GM08714 (cell line): Measurements from ENCODE around the gene IL1B.
"Not testable (repeated sequence)": the region's sequence is repeated elsewhere in the genome, so short reads cannot be mapped to it uniquely, and the experiment has no call there.

Experiments
- H3K4me3 ChIP-seq: fragments of 200-500 bp; sonication (Bioruptor generic); 2 replicates; pipeline ENCODE4 v1.5.1; 2014; ENCODE audit warnings: mild to moderate bottlenecking, low read length, inconsistent platforms
- ZNF274 ChIP-seq: IDR thresholded peaks from 2 replicates; pipeline ENCODE4 v1.6.1; 2012; ENCODE audit warnings: mild to moderate bottlenecking, low read depth, low read length

IL1B gene

DNA sequence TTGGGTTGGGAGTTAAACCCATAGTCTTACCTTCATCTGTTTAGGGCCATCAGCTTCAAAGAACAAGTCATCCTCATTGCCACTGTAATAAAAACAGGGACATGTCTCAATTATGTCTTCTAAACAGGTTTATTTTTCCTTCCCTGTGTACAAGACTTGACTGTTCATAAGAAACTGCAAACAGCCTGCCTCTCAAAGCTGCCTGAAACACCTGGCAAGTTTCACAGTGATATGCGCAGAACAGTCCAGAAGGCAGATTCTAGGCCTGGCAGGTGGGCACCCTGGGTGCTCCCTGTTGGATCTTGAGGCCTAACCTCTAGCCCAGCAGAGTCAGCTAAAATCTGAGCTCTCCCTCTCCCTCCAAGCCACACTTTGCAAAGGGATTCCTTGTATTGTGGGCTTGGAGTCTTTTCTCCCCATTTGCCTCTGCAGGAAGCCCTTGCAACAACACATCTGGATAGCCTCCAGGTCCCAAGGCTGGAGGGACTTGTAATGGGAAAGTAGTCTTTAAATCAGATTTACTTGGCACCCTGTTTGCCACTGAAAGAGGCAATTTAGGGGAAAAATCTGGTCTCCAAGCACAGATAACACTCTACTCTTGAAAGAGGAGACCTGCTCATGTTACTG lies 930 bp downstream of the IL1B start:
- TF ChIP-seq ZNF274: no peak
- no peak overlapping the region; the same call in 1 of the 2 replicates for H3K4me3 ChIP-seq

- TF ChIP-seq ZNF274: no peak
- H3K4me3 ChIP-seq: no peak overlapping the region
Measured at GRCh38 chr2:112835061-112835501, 1.5 kb downstream of the IL1B start.

DNA sequence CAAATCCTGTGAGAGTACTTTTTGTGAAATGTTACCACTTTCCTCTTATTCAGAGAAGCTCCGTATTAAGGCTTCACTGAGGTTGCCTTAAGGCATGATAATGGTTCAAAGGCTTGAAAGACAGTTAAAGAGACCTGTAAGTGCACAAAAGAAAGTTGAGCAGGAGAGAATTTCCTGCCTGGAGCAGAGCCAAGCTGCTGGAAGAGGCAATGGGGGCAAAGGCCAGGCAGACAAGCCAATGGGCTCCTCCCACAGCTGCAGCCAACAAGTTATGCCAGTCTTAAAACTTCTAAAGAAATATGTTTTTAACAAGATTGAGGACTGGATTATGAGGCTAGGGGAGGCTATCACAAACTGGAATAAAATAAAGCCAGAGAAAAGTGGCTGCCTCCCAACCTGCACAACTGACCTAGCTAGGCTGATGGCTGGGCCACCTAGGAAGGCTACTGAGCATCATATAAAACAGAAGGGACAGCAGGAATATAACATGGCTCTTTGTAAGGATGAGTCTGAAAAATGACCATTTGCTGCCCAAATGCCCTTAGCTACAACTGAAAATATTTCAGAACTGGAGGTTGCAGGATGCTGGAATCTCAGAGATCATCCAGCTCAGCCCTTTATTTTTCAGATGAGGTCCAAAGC lies 2.1 kb downstream of the IL1B start:
- no peak overlapping the region for H3K4me3 ChIP-seq

DNA sequence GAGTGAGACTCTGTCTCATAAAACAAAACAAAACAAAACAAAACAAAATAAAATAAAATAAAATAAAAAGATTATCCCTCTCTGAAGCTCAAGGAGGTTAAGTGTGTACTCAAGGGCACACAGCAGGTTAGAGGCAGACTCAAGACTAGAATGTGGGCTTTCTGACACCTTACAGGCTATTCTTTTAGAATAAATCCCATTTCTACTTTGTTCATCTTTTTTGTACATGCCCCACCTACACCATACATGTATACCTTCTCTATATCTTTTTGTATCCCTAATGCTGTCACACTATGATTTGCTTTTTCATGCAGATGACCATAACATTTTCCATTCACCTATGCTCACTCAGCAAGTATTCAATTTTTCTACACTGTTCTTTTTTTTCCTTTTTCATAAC lies 2.6 kb downstream of the IL1B start:
- no peak for TF ChIP-seq ZNF274

More for the DNA sequence above, 2.1 kb downstream of the IL1B start:
- TF ChIP-seq ZNF274: no peak

DNA sequence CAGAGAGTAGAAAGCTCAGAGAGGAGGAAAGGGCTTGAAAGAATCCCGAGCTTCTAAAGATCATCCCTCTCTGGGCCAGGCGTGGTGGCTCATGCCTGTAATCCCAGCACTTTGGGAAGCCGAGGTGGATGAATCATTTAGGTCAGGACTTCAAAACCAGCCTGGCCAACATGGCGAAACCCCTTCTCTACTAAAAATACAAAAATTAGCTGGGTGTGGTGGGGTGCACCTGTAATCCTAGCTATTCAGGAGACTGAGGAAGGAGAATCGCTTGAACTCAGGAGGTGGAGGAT lies 3.0 kb downstream of the IL1B start:
- H3K4me3 ChIP-seq: not testable (repeated sequence)

More for the DNA sequence above, 2.6 kb downstream of the IL1B start:
- no peak overlapping the region for H3K4me3 ChIP-seq

DNA sequence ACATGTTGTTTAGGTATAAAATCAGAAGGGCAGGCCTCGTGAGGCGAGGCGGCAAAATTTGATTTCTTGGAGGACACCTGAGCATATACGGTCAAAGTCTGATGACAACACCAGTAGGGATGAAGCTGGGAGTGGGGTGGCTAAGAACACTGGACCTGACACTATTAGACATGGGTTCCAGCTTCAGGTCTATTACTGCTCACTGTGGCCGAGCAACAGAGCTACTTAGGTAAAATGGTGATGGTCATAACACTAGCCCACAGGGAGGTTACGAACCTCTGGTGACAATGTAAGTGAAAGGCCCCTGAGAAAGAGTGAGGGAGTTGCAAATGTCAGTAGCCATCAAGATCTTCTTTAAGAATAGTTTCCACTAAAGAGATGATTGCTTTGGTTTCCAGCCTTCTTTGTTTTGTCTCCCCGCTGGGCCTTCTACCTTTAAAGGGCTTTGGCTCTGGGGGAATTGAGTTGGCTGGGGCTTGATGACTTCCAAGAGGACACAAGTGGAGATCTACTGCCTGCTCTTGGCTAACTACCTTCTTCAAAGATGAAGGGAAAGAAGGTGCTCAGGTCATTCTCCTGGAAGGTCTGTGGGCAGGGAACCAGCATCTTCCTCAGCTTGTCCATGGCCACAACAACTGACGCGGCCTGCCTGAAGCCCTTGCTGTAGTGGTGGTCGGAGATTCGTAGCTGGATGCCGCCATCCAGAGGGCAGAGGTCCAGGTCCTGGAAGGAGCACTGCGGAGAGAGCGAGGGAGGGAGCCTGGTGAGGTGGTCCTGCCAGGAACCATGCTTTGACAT lies 3.5 kb downstream of the IL1B start:
- no peak overlapping the region for H3K4me3 ChIP-seq
- no peak for TF ChIP-seq ZNF274

- TF ChIP-seq ZNF274: no peak
- no peak overlapping the region for H3K4me3 ChIP-seq
Measured at GRCh38 chr2:112831946-112832840, 4.4 kb downstream of the IL1B start.

- no peak overlapping the region for H3K4me3 ChIP-seq
- TF ChIP-seq ZNF274: no peak
Measured at GRCh38 chr2:112831513-112831845, 5.1 kb downstream of the IL1B start.

- no peak overlapping the region for H3K4me3 ChIP-seq
- TF ChIP-seq ZNF274: no peak
Measured at GRCh38 chr2:112830682-112831512, 5.7 kb downstream of the IL1B start.

- TF ChIP-seq ZNF274: no peak
- no peak overlapping the region for H3K4me3 ChIP-seq
Measured at GRCh38 chr2:112829961-112830681, 6.5 kb downstream of the IL1B start.

DNA sequence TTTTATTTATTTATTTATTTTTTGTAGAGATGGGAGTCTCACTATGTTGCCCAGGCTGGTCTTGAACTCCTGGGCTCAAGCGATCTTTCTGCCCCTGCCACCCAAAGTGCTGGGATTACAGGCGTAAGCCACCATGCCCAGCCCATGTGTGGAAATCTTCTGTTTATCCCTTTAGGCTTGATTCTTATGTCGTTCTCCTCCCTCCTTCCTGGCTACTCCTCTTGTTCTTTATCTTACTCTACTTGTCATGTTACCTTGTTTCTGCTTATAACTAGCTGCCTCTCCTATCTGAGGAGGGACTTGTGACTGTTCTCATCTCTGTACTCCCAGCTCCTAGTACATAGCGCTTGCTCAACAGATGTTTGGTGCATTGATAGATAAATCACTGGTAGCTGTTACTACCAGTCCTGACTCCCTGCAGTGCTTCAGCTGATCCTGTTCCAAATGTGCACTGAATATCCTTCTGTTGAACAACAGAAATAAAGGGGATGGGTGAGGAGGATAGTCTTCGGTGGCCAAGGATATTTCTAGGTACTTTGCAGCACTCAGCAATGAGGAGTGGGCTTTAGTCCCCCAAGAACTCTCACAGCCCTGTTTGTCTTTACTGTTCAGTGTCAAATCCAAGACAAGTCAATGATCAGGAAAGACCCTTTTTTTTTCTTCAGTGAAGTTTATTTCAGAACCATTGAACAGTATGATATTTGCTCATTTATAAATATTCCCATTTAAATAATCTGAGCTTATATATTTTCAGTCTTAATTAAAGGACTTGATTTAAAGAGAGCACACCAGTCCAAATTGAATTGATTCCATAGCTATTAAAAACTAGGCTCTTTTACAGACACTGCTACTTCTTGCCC lies 7.2 kb downstream of the IL1B start:
- no peak for TF ChIP-seq ZNF274
- no peak overlapping the region for H3K4me3 ChIP-seq

GRCh38 chr2:112828251-112828691 lies 8.3 kb downstream of the IL1B start:
- no peak overlapping the region for H3K4me3 ChIP-seq
- TF ChIP-seq ZNF274: no peak
